SK-N-SH (cell line): ENCODE results near the gene CCNB1.

Experiments used
- CTCF ChIP-seq: fragments of 200-600 bp; sonication (generic); IDR thresholded peaks from 2 replicates; pipeline ENCODE4 v1.6.1; 2017; ENCODE audit warnings: antibody characterized with exemption, mild to moderate bottlenecking, moderate library complexity
- GABPA ChIP-seq: IDR thresholded peaks from 2 replicates; pipeline ENCODE4 v1.4.0; 2012; ENCODE audit warnings: low read depth, mild to moderate bottlenecking
- JUND ChIP-seq: IDR thresholded peaks from 2 replicates; pipeline ENCODE4 v1.4.0; 2012
- MAX ChIP-seq: IDR thresholded peaks from 2 replicates; pipeline ENCODE4 v1.4.0; 2012; ENCODE audit warnings: low read depth
- NRF1 ChIP-seq: IDR thresholded peaks from 2 replicates; pipeline ENCODE4 v1.6.1; 2012; ENCODE audit warnings: low read depth, mild to moderate bottlenecking, low read length
- POLR2AphosphoS5 ChIP-seq: IDR thresholded peaks from 2 replicates; pipeline ENCODE4 v1.6.1; 2012; ENCODE audit warnings: low read depth, low read length
- REST ChIP-seq: IDR thresholded peaks from 2 replicates; pipeline ENCODE4 v1.6.1; 2012; ENCODE audit warnings: mild to moderate bottlenecking, low read depth, low read length, moderate library complexity
- TAF1 ChIP-seq: IDR thresholded peaks from 2 replicates; pipeline ENCODE4 v1.6.1; 2012; ENCODE audit warnings: low read depth, mild to moderate bottlenecking, low read length, moderate library complexity, borderline replicate concordance
- TCF12 ChIP-seq: IDR thresholded peaks from 2 replicates; pipeline ENCODE4 v1.4.0; 2012
- TEAD4 ChIP-seq: IDR thresholded peaks from 2 replicates; pipeline ENCODE4 v1.4.0; 2012; ENCODE audit warnings: mild to moderate bottlenecking, borderline replicate concordance; ENCODE audit not compliant: insufficient read depth
- USF2 ChIP-seq: fragments of 150-350 bp; IDR thresholded peaks from 2 replicates; pipeline ENCODE4 v1.6.1; 2017; ENCODE audit warnings: antibody characterized with exemption, low read length, low read depth, borderline replicate concordance
- YY1 ChIP-seq: IDR thresholded peaks from 2 replicates; pipeline ENCODE4 v1.4.0; 2012; ENCODE audit warnings: low read depth, mild to moderate bottlenecking
- ZBTB33 ChIP-seq: IDR thresholded peaks from 2 replicates; pipeline ENCODE4 v1.4.0; 2012; ENCODE audit warnings: low read depth, borderline replicate concordance

- TF ChIP-seq TAF1 (peak; percentile 64; the same call in 1 of the 2 replicates), CTCF (no peak), REST (0 out of 2 replicates have a peak, but pooled peaks have one; percentile 8), MAX (peak; percentile 85), TCF12 (no peak), YY1 (peak; percentile 78), POLR2AphosphoS5 (peak; percentile 75), JUND (no peak), TEAD4 (no peak), ZBTB33 (no peak), USF2 (no peak), NRF1 (no peak), GABPA (peak; percentile 88)
Observed at GRCh38 chr5:69189162-69190086, 22.5 kb downstream of the CCNB1 start, which contains the start of gene CENPH.
